Naive B cell (primary cell): ENCODE measurements around the gene TMEM198. TPM values are rescaled to one million over a fixed set of nuclear protein-coding genes. Genes with fewer than 3 reads are reported as not detected.

Source experiments
- ATAC-seq, 2 donors: fragments of 150-1000 bp; cut with Tn5 transposase; 2 replicates each; pipeline ENCODE4 v1.10.0; 2021; ENCODE audit warnings: low read depth in 2 of 2, mild to moderate bottlenecking in 2 of 2, moderate library complexity in 2 of 2
- DNase-seq: peaks from one replicate; pipeline ENCODE4 v3.0.0; 2022
- H3K27ac Mint-ChIP-seq, 6 donors: one replicate each; pipeline ENCODE4 v1.8.0; 2020 to 2022; ENCODE audit warnings: mild to moderate bottlenecking in 6 of 6, mixed read lengths in 6 of 6, moderate library complexity in 5 of 6, inconsistent platforms in 2 of 6
- H3K27me3 Mint-ChIP-seq, 3 donors: one replicate each; pipeline ENCODE4 v1.8.0; 2021 to 2022; ENCODE audit warnings: mixed read lengths in 3 of 3, mild to moderate bottlenecking in 1 of 3
- H3K36me3 Mint-ChIP-seq, 2 donors: one replicate each; pipeline ENCODE4 v1.8.0; 2020 to 2022; ENCODE audit warnings: mixed read lengths in 2 of 2, inconsistent platforms in 1 of 2, mild to moderate bottlenecking in 1 of 2
- H3K4me1 Mint-ChIP-seq, 3 donors: one replicate each; pipeline ENCODE4 v1.8.0; 2020 to 2022; ENCODE audit warnings: mixed read lengths in 3 of 3, inconsistent platforms in 1 of 3, mild to moderate bottlenecking in 1 of 3, moderate library complexity in 1 of 3
- H3K4me3 Mint-ChIP-seq, 8 donors: one replicate each; pipeline ENCODE4 v1.8.0; 2020 to 2022; ENCODE audit warnings: mild to moderate bottlenecking in 8 of 8, mixed read lengths in 8 of 8, moderate library complexity in 8 of 8, inconsistent platforms in 2 of 8
- H3K9me3 Mint-ChIP-seq, 7 donors: one replicate each; pipeline ENCODE4 v1.8.0; 2020 to 2022; ENCODE audit warnings: mixed read lengths in 7 of 7, mild to moderate bottlenecking in 5 of 7, inconsistent platforms in 2 of 7, moderate library complexity in 1 of 7
- polyA plus RNA-seq, 6 donors: library from polyadenylated mRNA; unstranded; fragments of 300-500 nt; fragmentation: Illumina TruSeq; gene quantifications; one replicate each; pipeline ENCODE4 v1.2.3, GENCODE V29; 2021; ENCODE audit warnings: low read depth in 6 of 6

TMEM198 gene
- polyA plus RNA-seq, 6 donors from 2014 or later = 1.2 TPM; not detected in 5

- Mint-ChIP-seq H3K9me3 (no peaks in the 10 kb centered on the region), H3K27me3 (peaks cover 71 to 90% (median 86%) of the 10 kb centered on the region in 3 donors), H3K36me3 (peaks cover 0 to 11% of the 10 kb centered on the region in 2 donors), H3K4me3 (peak overlapping the region in 5 of 8 donors; percentile 17 to 66 (median 59)), H3K4me1 (peaks cover 14 to 18% (median 15%) of the 10 kb centered on the region in 3 donors), H3K27ac (no peak overlapping the region)
- ATAC-seq = peak; percentile 62 to 66
- DNase-seq = no peak
These were observed 20.7 kb upstream of the TMEM198 start for GRCh38 chr2:219523031-219523671.

GRCh38 chr2:219524817-219525216, 19.0 kb upstream of the TMEM198 start:
- DNase-seq = no peak
- Mint-ChIP-seq H3K9me3 (no peaks in the 10 kb centered on the region), H3K27me3 (peaks cover 74 to 90% (median 82%) of the 10 kb centered on the region in 3 donors), H3K27ac (no peak overlapping the region), H3K36me3 (peaks cover 0 to 11% of the 10 kb centered on the region in 2 donors), H3K4me3 (no peak overlapping the region), H3K4me1 (peaks cover 14 to 20% (median 15%) of the 10 kb centered on the region in 3 donors)
- ATAC-seq = no peak

- DNase-seq (no peak), ATAC-seq (no peak)
- peaks cover 73 to 90% (median 82%) of the 10 kb centered on the region in 3 donors for H3K27me3 Mint-ChIP-seq
- no peak overlapping the region for H3K27ac Mint-ChIP-seq
- H3K4me3 Mint-ChIP-seq = no peak overlapping the region
- H3K36me3 Mint-ChIP-seq = peaks cover 0 to 11% of the 10 kb centered on the region in 2 donors
- H3K4me1 Mint-ChIP-seq = peaks cover 20 to 26% (median 21%) of the 10 kb centered on the region in 3 donors
- H3K9me3 Mint-ChIP-seq = no peaks in the 10 kb centered on the region
These were observed 18.1 kb upstream of the TMEM198 start for GRCh38 chr2:219525533-219526232.

GRCh38 chr2:219526320-219527075, 17.3 kb upstream of the TMEM198 start:
- Mint-ChIP-seq H3K36me3 (peaks cover 0 to 8% of the 10 kb centered on the region in 2 donors), H3K9me3 (no peaks in the 10 kb centered on the region), H3K4me1 (peaks cover 18 to 21% (median 19%) of the 10 kb centered on the region in 3 donors), H3K27me3 (peaks cover 78 to 90% (median 82%) of the 10 kb centered on the region in 3 donors), H3K27ac (peak overlapping the region in 1 of 6 donors; percentile 81), H3K4me3 (no peak overlapping the region)
- no peak for ATAC-seq
- DNase-seq = no peak

- peaks cover 13 to 16% (median 14%) of the 10 kb centered on the region in 3 donors for H3K4me1 Mint-ChIP-seq
- H3K27ac Mint-ChIP-seq = peak overlapping the region in 1 of 6 donors; percentile 60
- DNase-seq (no peak), ATAC-seq (no peak)
- H3K36me3 Mint-ChIP-seq = peaks cover 0 to 3% of the 10 kb centered on the region in 2 donors
- H3K9me3 Mint-ChIP-seq = no peaks in the 10 kb centered on the region
- peaks cover 73 to 89% (median 80%) of the 10 kb centered on the region in 3 donors for H3K27me3 Mint-ChIP-seq
- no peak overlapping the region for H3K4me3 Mint-ChIP-seq
These were observed 16.8 kb upstream of the TMEM198 start for GRCh38 chr2:219527076-219527394.

- DNase-seq = no peak
- H3K36me3 Mint-ChIP-seq = no peaks in the 10 kb centered on the region
- peaks cover 71 to 89% (median 79%) of the 10 kb centered on the region in 3 donors for H3K27me3 Mint-ChIP-seq
- no peak overlapping the region for H3K4me3 Mint-ChIP-seq
- no peak overlapping the region for H3K27ac Mint-ChIP-seq
- H3K9me3 Mint-ChIP-seq = no peaks in the 10 kb centered on the region
- peaks cover 11 to 15% (median 12%) of the 10 kb centered on the region in 3 donors for H3K4me1 Mint-ChIP-seq
- no peak for ATAC-seq
These were observed 16.4 kb upstream of the TMEM198 start for GRCh38 chr2:219527472-219527871.

- peaks cover 56 to 83% (median 79%) of the 10 kb centered on the region in 3 donors for H3K27me3 Mint-ChIP-seq
- H3K4me3 Mint-ChIP-seq = peak overlapping the region in 1 of 8 donors; percentile 67
- peaks cover 6 to 9% (median 8%) of the 10 kb centered on the region in 3 donors for H3K4me1 Mint-ChIP-seq
- no peak overlapping the region for H3K27ac Mint-ChIP-seq
- H3K9me3 Mint-ChIP-seq = no peaks in the 10 kb centered on the region
- DNase-seq (peak; percentile 72), ATAC-seq (peak; percentile 84 to 91)
- no peaks in the 10 kb centered on the region for H3K36me3 Mint-ChIP-seq
These were observed 13.5 kb upstream of the TMEM198 start for GRCh38 chr2:219530048-219530963.

GRCh38 chr2:219531639-219532377, 12.0 kb upstream of the TMEM198 start:
- Mint-ChIP-seq H3K9me3 (no peaks in the 10 kb centered on the region), H3K36me3 (no peaks in the 10 kb centered on the region), H3K27me3 (peaks cover 52 to 83% (median 78%) of the 10 kb centered on the region in 3 donors)

GRCh38 chr2:219532378-219532649, 11.5 kb upstream of the TMEM198 start:
- Mint-ChIP-seq H3K9me3 (no peaks in the 10 kb centered on the region), H3K4me3 (no peak overlapping the region), H3K27me3 (peaks cover 48 to 83% (median 78%) of the 10 kb centered on the region in 3 donors), H3K4me1 (peaks cover 6 to 11% (median 8%) of the 10 kb centered on the region in 3 donors), H3K27ac (no peak overlapping the region), H3K36me3 (no peaks in the 10 kb centered on the region)
- ATAC-seq (no peak), DNase-seq (no peak)

More at GRCh38 chr2:219531639-219532377, 12.0 kb upstream of the TMEM198 start:
- DNase-seq (no peak), ATAC-seq (no peak)
- Mint-ChIP-seq H3K4me1 (peaks cover 6 to 11% (median 8%) of the 10 kb centered on the region in 3 donors), H3K4me3 (no peak overlapping the region), H3K27ac (no peak overlapping the region)

GRCh38 chr2:219533930-219534661, 9.7 kb upstream of the TMEM198 start:
- DNase-seq = no peak
- Mint-ChIP-seq H3K27ac (no peak overlapping the region), H3K36me3 (no peaks in the 10 kb centered on the region), H3K4me1 (peaks cover 6 to 11% (median 8%) of the 10 kb centered on the region in 3 donors), H3K4me3 (no peak overlapping the region), H3K9me3 (no peaks in the 10 kb centered on the region), H3K27me3 (peaks cover 32 to 83% (median 83%) of the 10 kb centered on the region in 3 donors)
- no peak for ATAC-seq

GRCh38 chr2:219536425-219536824, 7.4 kb upstream of the TMEM198 start:
- Mint-ChIP-seq H3K27ac (no peak overlapping the region), H3K27me3 (peaks cover 19 to 82% (median 75%) of the 10 kb centered on the region in 3 donors), H3K9me3 (no peaks in the 10 kb centered on the region)

GRCh38 chr2:219536967-219537366, 6.9 kb upstream of the TMEM198 start:
- peaks cover 17 to 82% (median 72%) of the 10 kb centered on the region in 3 donors for H3K27me3 Mint-ChIP-seq
- DNase-seq (no peak), ATAC-seq (no peak)
- H3K4me1 Mint-ChIP-seq = peaks cover 0 to 9% (median 3%) of the 10 kb centered on the region in 3 donors
- H3K4me3 Mint-ChIP-seq = no peak overlapping the region
- H3K27ac Mint-ChIP-seq = no peak overlapping the region
- no peaks in the 10 kb centered on the region for H3K9me3 Mint-ChIP-seq
- no peaks in the 10 kb centered on the region for H3K36me3 Mint-ChIP-seq

More at GRCh38 chr2:219536425-219536824, 7.4 kb upstream of the TMEM198 start:
- ATAC-seq (no peak), DNase-seq (no peak)
- Mint-ChIP-seq H3K36me3 (no peaks in the 10 kb centered on the region), H3K4me3 (no peak overlapping the region), H3K4me1 (peaks cover 0 to 8% (median 3%) of the 10 kb centered on the region in 3 donors)
